ENCODE data around the gene RDH8. TPM values are rescaled to one million over a fixed set of nuclear protein-coding genes. Genes with fewer than 3 reads are reported as not detected.

RDH8 gene
- total RNA-seq, 1 experiment from 2014 or later, result not detected

DNA sequence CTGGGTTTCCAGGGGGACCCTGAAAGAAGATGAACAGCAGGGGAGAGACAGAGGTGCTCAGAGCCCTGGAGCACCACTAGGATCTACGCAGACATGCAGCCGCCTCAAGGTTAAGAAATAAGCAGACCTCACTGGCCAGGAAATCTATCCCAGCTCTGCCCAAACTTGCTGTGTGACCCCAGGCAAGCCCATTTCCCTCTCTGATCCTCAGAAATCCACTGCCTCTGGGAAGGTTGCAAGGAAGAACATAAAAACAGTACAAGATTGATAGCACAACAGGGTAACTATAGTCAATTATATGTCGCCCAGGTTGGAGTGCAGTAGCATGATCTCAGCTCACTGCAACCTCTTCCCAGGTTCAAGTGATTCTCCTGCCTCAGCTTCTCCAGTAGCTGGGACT lies 23.8 kb upstream of the RDH8 start:
- Mint-ChIP-seq H3K4me1 (peaks cover 11 to 13% of the 10 kb centered on the region in 2 experiments), H3K36me3 (ENCODE audit: insufficient read depth in 1 of 3, low read depth in 3 of 3) (no peaks in the 10 kb centered on the region), H3K27me3 (ENCODE audit: low read depth) (no peaks in the 10 kb centered on the region; the same call in 1 of the 2 replicates), H3K9me3 (no peaks in the 10 kb centered on the region), H3K4me3 (no peak overlapping the region), H3K27ac (no peak overlapping the region)
- H2BK15ac ChIP-seq (ENCODE audit: low read depth, low read length), result no peak overlapping the region
- H2AK5ac ChIP-seq (ENCODE audit: insufficient read length, low read length), result no peak overlapping the region
- no peak overlapping the region for H3T11ph ChIP-seq (ENCODE audit: low read length)
- no peak overlapping the region for H3K23ac ChIP-seq (ENCODE audit: insufficient read length, low read depth, low read length)
- no peaks in the 10 kb centered on the region for H3K27me3 ChIP-seq (ENCODE audit: insufficient read depth, low read length)
- no peaks in the 10 kb centered on the region for H3K9me3 ChIP-seq (ENCODE audit: control insufficient read depth, low read depth, low read length)
- no peak overlapping the region for H2AFZ ChIP-seq (ENCODE audit: low read length)
- H3K9ac ChIP-seq (ENCODE audit: extremely low read depth, insufficient read length, low read length), result no peak overlapping the region
- no peaks in the 10 kb centered on the region for H3K79me1 ChIP-seq (ENCODE audit: insufficient read depth, low read depth, low read length, poor library complexity, severe bottlenecking)
- no peak overlapping the region for H4K8ac ChIP-seq (replicated peaks; ENCODE audit: insufficient read length, low read depth, low read length)
- no peaks in the 10 kb centered on the region for H4K20me1 ChIP-seq (ENCODE audit: control insufficient read depth, insufficient read depth, insufficient read length)
- no peak for DNase-seq
- H2BK5ac ChIP-seq (ENCODE audit: insufficient read length, low read length), result no peak overlapping the region
- no peak overlapping the region for H2BK12ac ChIP-seq (ENCODE audit: insufficient read length, low read depth, low read length)
- no peak overlapping the region for H3K4me2 ChIP-seq (ENCODE audit: insufficient read depth, insufficient read length, low read length)
- H3K23me2 ChIP-seq (ENCODE audit: insufficient read length, low read depth, low read length, poor library complexity, severe bottlenecking), result no peaks in the 10 kb centered on the region
- H2BK20ac ChIP-seq (ENCODE audit: low read depth, low read length, poor library complexity, severe bottlenecking), result no peak overlapping the region
- H3K4me1 ChIP-seq (ENCODE audit: insufficient read depth, low read length), result no peaks in the 10 kb centered on the region
- no peak overlapping the region for H3K18ac ChIP-seq (ENCODE audit: insufficient read length, low read depth, low read length)
- no CpG with 5 or more reads among the region's 3 CpGs for WGBS (ENCODE audit: extremely low coverage, insufficient read length, low lambda C conversion rate)
- no peaks in the 10 kb centered on the region for H3K79me2 ChIP-seq (ENCODE audit: insufficient read depth, low read length)
- H3K4ac ChIP-seq (ENCODE audit: low read depth, low read length), result no peak overlapping the region
- H3K14ac ChIP-seq (ENCODE audit: insufficient read depth, low read length), result no peak overlapping the region
- no peak overlapping the region for H4K91ac ChIP-seq (ENCODE audit: insufficient read length, low read depth, low read length)
- TF ChIP-seq, protein P1, sequence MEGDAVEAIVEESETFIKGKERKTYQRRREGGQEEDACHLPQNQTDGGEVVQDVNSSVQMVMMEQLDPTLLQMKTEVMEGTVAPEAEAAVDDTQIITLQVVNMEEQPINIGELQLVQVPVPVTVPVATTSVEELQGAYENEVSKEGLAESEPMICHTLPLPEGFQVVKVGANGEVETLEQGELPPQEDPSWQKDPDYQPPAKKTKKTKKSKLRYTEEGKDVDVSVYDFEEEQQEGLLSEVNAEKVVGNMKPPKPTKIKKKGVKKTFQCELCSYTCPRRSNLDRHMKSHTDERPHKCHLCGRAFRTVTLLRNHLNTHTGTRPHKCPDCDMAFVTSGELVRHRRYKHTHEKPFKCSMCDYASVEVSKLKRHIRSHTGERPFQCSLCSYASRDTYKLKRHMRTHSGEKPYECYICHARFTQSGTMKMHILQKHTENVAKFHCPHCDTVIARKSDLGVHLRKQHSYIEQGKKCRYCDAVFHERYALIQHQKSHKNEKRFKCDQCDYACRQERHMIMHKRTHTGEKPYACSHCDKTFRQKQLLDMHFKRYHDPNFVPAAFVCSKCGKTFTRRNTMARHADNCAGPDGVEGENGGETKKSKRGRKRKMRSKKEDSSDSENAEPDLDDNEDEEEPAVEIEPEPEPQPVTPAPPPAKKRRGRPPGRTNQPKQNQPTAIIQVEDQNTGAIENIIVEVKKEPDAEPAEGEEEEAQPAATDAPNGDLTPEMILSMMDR (conservative IDR thresholded peaks at IDR 0.05), result no peak
- no peak overlapping the region for H3K56ac ChIP-seq (ENCODE audit: insufficient read length, low read depth, low read length)
- H2BK120ac ChIP-seq (ENCODE audit: low read depth, low read length, poor library complexity, severe bottlenecking), result no peak overlapping the region
- no peak overlapping the region for H4K5ac ChIP-seq (ENCODE audit: insufficient read length, low read depth, low read length)
- H3K27ac ChIP-seq (ENCODE audit: insufficient read length, low read depth, low read length), result no peak overlapping the region
